SIG-M5 treated with dmso at 0.1 percent for 504 hours (cell line): ENCODE measurements around the gene MTARC1.

Experiments used
- DNase-seq: peaks from one replicate; lab custom pipeline; 2025; ENCODE audit not compliant: unreplicated experiment; lab: John Stamatoyannopoulos, UW

MTARC1 gene

GRCh38 chr1:220786337-220787068 lies at the start of gene MTARC1:
Gene MTARC1 (plus strand): TSS chr1:220786913. CDS start chr1:220786945, 32 bp downstream.
- peak; percentile 27 for DNase-seq

- DNase-seq, result no peak
Observed at GRCh38 chr1:220741349-220741748, 45.4 kb upstream of the MTARC1 start.

- DNase-seq, result no peak
Observed at GRCh38 chr1:220741825-220742224, 44.9 kb upstream of the MTARC1 start.

DNA sequence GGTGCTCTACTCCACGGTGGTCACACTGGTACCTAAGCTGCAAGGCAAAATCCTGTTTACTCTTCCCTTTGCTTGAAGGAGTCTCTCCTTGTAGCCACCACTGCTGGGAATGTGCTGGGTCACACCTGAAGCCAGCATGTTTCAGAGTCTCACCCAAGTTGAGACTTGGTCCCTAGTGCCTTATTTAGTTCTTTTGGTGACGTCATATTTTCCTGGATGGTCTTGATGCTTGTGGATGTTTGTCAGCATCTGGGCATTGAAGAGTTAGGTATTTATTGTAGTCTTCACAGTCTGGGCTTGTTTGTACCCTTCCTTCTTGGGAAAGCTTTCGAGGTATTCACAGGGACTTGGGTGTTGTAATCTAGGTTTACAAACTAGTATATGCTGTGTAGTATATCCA lies 44.2 kb upstream of the MTARC1 start:
- no peak for DNase-seq

DNA sequence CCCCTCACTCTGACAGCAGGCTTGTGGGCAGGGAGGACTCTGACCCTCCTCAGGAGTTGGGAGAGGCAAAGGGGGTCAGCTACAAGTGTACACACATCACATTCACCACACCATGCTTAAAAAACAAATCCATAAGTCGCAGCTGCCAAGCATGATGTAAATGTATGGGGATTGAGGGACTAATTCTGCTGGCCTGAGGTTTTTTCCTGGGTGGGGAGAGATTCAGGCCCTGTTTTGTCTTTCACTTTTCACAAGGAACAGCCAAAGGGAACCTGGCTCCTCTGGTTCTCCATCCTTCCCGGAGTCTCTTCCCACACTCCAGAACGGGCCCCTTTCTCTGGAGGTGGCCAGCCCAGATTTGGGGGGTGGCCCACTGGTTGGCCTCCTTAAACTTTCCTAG lies 39.9 kb upstream of the MTARC1 start:
- no peak for DNase-seq

- no peak for DNase-seq
Observed at GRCh38 chr1:220747437-220748088, 39.1 kb upstream of the MTARC1 start.

- DNase-seq, result peak; percentile 70
Observed at GRCh38 chr1:220748089-220748934, 38.4 kb upstream of the MTARC1 start, which contains the start of gene MTARC2. Gene MTARC2 (plus strand): TSS chr1:220748322. CDS start chr1:220748532, 210 bp downstream.

DNA sequence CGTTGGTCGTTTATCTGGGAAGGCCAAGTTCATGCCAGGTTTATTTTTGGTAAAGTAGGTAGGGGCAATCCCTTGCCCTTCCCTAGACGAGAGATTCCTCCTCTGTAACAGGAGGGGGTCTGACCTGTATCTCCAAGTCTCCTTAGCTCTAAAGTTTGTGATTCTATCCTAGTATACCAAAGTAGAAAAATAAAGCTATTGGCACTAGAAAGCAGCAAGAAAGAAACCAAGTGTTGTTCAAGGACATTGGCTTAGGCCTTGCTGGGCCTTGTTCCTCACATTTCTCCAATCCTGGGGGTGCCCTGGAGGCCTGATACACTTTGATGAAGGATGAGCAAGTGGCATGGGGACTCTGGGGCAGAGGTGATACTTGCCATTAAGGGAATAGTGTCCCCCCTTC lies 37.8 kb upstream of the MTARC1 start:
- no peak for DNase-seq

DNA sequence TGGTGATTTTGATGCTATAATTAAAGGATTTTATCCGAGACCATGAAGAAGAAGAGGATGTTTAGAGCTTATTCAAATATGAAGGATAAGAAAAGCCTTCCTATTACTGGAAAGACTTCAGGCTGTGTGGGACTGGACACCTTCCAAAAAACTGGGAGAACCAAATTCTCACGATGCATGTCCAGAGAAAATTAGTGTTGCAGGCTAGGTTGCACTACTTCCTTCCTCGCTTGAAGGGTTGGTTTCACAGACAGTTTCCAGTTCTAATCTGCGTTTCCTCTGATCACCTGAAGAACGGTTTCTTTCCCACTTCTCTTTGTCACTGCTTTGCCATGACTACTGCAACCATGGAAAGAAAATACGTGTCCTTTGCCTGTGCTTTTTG lies 36.6 kb upstream of the MTARC1 start:
- no peak for DNase-seq

DNA sequence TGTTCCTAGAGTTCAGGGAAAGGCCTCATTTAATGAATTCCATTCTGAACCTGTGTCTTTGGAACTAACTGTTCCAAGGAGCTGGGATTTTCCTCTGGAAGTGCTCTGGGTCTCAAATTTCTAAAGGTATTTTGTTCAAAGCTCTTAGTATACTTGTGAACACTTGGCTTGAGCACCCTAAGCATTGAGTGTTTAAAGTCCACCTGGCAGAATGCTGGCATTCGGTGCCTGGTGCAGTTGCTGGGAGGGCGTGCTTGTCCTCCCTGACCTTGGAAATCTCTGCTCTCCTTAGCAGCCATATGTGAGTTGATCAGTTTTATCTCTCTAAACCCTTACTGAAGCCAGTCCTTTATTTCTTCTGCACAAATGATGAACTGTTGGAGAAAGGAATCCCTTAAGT lies 35.6 kb upstream of the MTARC1 start:
- DNase-seq, result no peak

DNA sequence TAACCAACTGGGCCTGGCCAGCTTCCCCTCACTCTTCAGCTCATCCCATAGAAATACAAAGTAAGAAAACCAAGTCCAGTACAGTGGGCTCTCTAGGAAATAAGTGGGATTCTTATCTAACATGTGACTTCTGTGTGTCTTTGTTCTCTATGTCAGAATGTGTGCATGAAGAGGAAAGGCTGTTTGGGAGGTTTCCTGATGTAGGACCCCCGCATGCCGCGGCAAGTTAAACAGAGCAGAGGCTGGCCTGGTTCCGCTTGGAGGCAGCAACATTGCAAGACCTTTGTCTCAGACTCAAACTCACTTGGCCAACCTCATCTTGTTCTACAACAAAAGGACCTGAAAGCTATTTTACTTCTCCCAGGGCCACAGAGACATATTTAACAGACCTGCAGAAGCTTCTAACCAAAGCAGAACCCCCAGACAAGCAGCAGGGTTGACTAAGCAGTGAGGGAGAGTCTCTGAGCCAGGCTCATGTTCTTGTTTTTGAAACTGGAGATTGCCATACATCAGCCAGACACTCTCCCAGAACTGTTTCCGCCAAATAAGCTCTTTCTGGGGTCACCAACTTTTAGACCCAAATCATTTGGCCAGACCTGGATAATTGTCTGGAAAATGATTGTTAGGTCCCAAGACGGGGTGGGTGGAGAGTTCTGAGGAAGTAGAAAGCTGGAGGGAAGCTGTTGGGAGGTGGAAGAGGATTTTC lies 32.3 kb upstream of the MTARC1 start:
- DNase-seq, result no peak

- DNase-seq, result no peak
Observed at GRCh38 chr1:220754918-220755295, 31.8 kb upstream of the MTARC1 start.

DNA sequence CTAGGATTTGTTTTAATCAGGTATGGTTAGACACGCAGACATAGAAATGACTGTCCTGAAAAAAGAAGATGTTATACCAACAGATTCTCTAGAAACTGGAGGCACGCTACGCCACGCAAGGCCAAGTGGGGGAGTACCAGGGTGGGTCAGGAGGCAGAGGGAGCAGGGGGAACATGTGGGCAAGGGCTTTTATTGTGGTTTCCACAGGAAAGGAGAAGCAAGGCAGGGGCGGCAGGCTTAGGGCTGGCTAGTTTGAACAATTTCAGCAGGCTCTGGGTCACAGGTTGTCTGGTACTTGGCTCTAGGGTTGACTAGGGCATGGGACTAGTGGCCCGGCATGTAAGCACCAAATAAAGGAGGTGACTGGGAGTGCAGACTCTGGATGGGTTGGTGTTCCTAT lies 31.4 kb upstream of the MTARC1 start:
- no peak for DNase-seq

DNA sequence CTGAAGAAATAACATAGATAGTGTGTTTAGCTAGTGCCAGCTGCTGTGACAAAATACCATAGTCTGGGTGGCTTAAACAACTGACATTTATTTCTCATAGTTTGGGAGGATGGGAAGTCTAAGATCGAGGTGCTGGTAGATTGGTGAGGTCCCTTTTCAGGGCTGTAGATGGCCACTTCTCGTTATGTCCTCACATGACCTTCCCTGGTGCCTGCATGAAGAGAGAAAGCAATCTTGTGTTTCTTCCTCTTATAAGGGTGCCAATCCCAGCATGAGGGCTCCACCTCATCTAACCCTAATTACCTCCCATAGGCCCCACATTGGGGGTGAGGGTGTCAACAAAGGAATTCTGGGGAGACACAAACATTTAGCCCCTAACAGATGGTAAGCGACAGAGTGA lies 29.3 kb upstream of the MTARC1 start:
- DNase-seq, result no peak

- no peak for DNase-seq
Observed at GRCh38 chr1:220759147-220759546, 27.6 kb upstream of the MTARC1 start.

- DNase-seq, result no peak
Observed at GRCh38 chr1:220761688-220762427, 24.9 kb upstream of the MTARC1 start.

DNA sequence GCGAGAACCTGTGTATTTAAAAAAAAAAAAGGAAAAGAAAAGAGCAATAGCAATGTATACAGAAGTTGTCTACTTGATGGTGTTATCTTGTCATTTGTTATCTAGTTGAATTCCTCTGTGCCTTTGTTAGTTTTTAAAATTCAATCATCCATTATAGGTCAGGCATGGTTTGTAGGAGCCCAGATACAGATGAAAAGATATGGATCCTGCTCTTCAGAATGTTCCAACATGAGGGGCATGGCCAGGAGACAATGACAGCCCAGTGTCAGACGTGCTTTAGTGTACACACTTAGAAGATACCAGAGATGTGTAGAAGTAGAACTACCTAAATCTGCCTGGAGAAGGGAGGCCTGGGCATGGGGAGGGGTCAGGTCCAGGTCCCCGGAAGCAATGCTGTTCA lies 22.0 kb upstream of the MTARC1 start:
- DNase-seq, result no peak

DNA sequence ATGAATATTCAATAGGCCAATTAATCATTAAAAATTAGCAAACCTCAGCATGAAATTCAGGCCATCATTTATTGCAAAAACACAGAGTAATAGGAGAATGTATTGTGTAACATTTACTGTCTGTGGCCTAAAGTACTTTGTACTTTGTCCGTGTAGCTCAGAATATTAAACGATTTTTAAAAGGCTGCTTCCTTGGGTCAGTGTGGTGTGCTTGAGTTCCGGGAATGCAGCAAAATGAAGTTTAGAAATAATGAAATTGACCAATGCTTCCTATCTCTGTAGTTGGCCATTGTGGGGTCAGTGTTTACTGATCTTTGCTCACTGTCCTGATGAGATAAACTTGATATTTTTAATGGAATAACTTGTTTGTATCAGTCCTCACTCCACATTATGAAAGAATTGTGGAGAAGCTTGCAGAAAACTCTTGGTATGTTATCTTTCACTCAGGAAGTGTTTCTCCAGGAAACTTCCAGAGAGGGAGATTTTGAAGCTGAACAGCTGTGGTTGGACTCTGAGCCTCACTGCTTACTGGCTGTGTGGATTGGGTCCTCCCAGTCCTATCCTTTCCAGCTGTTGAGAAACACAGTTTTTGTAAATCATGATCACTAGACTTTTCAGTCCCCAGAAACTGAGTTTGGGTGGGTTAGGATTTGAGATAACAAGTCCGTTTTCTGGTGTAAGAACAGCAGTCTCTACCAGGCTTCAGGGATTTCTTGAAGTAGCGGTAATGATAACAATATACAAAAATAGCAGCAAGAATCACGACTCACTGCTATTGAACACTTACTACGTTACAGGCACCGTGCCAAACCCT lies 19.2 kb upstream of the MTARC1 start:
- no peak for DNase-seq

DNA sequence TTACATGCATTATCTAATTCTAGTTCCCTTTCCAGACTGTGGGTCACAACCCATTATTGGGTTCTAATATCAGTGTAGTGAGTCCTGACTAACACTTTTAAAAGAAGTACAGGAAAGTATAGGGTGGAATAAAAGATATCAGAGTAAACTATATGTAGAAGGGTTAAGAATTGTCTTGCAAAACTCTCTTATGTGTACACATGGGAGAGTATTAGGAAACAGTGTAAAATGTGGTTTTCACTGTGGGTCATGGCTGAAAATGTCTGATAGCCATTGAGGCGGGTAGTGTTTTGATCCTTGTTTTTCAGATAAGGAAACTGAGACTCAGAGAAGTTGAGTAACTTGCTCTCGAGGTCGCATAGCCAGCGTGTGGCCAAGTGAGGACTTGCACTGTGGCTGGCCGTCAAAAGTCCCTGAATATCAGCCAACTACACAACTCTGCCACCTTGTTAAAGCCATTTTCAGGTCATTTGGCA lies 18.5 kb upstream of the MTARC1 start:
- DNase-seq, result peak; percentile 77

- DNase-seq, result no peak
Observed at GRCh38 chr1:220769205-220769604, 17.5 kb upstream of the MTARC1 start.
